Coronary artery (tissue), 2 donors: Measurements from ENCODE around the gene NUBP2.
"Not testable (repeated sequence)": the region's sequence is repeated elsewhere in the genome, so short reads cannot be mapped to it uniquely, and the experiment has no call there.

ENCODE experiments used
- DNase-seq: peaks from one replicate; pipeline ENCODE4 v3.0.0-alpha.2; 2017; ENCODE audit warnings: low spot score
- H3K27ac ChIP-seq, 2 donors: fragments of 200-600 bp; sonication (generic); one replicate each; pipeline ENCODE4 v1.5.1; 2016 to 2019
- H3K4me3 ChIP-seq: fragments of 200-600 bp; sonication (generic); 2 replicates; pipeline ENCODE4 v1.5.1; 2016; ENCODE audit warnings: mild to moderate bottlenecking, moderate library complexity
- TF ChIP-seq, protein P1 (sequence below): fragments of 200-600 bp; sonication (generic); IDR thresholded peaks from one replicate; pipeline ENCODE4 v1.5.1; 2019; ENCODE audit warnings: antibody characterized with exemption

Gene NUBP2

DNA sequence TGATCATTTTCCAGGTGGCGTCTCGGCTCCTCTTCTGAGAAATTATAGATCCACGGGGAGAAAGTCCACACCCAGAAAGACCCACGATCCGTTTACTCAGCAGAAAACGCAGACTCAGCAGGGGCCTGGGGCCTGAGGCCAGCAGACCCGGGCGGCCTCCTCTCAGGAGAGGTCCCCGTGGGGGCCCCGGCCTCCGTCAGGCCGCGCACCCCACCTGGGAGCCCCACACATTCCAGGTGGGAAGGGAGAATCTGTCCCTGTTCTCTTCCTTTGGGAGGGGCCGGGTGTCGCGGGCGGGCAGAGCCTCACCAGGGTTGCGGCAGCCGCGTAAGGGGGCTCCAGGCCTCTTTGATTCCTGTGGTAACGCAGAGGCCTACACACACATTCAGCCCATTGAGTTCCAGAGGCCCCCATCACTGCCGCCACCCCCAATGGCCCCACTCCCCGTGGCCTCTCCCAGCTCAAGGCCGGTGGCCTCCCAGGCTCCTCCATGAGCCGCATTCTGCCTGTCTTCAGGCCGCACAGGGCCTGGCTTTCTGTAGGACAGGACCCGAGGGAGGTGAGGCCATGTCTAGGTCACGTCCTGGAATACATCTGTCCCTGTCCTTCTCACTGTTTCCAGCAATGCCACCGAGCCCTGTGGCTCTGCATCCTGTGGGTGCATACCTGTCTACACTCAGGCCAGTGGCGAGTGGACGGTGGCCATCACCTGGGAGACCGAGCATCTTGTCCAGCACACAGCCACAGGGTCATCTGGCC is 12.3 kb downstream of the NUBP2 start:
- no peak for DNase-seq
- TF ChIP-seq, protein P1, sequence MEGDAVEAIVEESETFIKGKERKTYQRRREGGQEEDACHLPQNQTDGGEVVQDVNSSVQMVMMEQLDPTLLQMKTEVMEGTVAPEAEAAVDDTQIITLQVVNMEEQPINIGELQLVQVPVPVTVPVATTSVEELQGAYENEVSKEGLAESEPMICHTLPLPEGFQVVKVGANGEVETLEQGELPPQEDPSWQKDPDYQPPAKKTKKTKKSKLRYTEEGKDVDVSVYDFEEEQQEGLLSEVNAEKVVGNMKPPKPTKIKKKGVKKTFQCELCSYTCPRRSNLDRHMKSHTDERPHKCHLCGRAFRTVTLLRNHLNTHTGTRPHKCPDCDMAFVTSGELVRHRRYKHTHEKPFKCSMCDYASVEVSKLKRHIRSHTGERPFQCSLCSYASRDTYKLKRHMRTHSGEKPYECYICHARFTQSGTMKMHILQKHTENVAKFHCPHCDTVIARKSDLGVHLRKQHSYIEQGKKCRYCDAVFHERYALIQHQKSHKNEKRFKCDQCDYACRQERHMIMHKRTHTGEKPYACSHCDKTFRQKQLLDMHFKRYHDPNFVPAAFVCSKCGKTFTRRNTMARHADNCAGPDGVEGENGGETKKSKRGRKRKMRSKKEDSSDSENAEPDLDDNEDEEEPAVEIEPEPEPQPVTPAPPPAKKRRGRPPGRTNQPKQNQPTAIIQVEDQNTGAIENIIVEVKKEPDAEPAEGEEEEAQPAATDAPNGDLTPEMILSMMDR, result no peak
- H3K4me3 ChIP-seq, result no peak overlapping the region
- H3K27ac ChIP-seq, result no peak overlapping the region

GRCh38 chr16:1799263-1799662 is 16.5 kb downstream of the NUBP2 start:
- H3K4me3 ChIP-seq, H3K27ac ChIP-seq, DNase-seq: not testable (repeated sequence)

DNA sequence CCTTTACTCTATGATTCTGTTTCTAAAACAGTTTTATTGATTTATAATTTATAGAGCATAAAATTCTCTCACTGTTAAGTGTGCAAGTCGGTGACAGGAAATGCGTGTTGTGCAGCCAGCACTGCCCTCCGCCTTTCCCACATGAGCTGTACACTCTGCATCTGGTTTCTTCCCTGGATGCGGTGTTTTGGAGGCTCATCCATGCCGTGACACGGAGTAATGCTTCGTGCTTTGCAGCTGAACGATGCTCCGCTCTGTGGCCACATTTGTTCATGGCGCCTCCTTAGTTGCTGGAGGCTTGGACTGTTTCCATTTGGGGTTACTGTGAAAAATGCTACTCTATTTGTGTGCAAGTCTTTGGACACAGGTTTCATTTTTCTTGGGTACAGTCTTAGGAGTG is 17.9 kb downstream of the NUBP2 start:
- Histone ChIP-seq H3K27ac (no peak overlapping the region), H3K4me3 (no peak overlapping the region)
- TF ChIP-seq, protein P1, result no peak
- DNase-seq, result no peak

- H3K27ac ChIP-seq, result no peak overlapping the region
- no peak for DNase-seq
- no peak overlapping the region for H3K4me3 ChIP-seq
- TF ChIP-seq, protein P1, result no peak
Observed at GRCh38 chr16:1807626-1808025, 24.9 kb downstream of the NUBP2 start.

DNA sequence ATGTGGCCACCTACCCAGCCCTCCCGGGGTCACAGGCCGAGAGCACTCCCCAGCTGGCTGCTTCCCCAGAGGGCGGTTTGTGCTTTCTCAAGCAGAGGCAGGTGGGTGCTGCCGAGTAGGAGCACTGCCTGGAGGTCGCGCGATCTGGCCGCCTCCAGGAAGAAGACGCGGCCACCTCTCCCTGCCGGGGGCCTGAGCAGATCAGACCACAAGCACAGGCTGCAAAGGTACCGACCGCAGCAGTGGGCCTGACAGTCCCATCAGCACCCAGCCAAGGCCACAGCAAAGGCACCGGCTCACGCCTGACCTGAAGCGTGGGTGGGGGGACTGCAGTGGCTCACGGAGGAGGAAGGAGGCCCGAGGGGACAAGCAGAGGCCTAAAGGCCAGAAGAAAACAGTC is 25.9 kb downstream of the NUBP2 start:
- no peak for DNase-seq
- H3K4me3 ChIP-seq, result no peak overlapping the region
- no peak overlapping the region for H3K27ac ChIP-seq
- TF ChIP-seq, protein P1, result no peak

DNA sequence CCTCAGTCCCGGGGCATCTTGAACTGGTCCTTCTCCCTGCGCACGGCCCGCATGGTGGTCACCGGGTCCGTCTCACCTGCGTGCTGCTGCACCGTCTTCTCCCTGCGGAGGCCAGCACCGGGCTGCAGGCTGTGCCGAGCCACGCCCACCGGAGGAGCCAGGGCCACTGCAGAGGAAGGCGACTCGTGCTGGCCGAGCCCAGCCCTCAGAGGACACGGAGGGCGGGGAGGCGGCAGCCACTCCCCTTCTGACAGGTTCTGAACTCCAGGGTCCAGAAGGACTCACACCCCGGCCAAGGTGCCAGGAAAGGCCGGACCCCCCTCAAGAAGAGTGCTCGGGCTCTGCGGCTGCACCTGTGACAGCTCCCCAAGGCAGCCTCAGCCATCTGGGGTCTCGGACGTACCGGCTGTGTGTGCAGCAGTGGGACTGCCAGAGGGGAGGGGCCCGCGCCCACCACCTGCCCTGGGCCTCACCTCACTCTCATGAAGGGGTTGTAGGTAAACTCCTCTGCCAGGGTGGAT is 26.6 kb downstream of the NUBP2 start:
- peak; percentile 71 for DNase-seq
- Histone ChIP-seq H3K27ac (no peak overlapping the region), H3K4me3 (no peak overlapping the region)
- TF ChIP-seq, protein P1, result no peak

- H3K4me3 ChIP-seq, result no peak overlapping the region
- DNase-seq, result no peak
- no peak overlapping the region for H3K27ac ChIP-seq
- TF ChIP-seq, protein P1, result no peak
Observed at GRCh38 chr16:1810106-1810505, 27.3 kb downstream of the NUBP2 start.
